Choroid plexus epithelial cell (primary cell): ENCODE measurements around the gene ZNF423.

Experiments
- DNase-seq: peaks from one replicate; pipeline ENCODE4 v3.0.0-alpha.2; 2010; ENCODE audit warnings: low read depth
- H3K4me3 ChIP-seq: 2 replicates; pipeline ENCODE4 v1.5.1; 2011; ENCODE audit warnings: low read depth, mild to moderate bottlenecking, control low read depth, low read length, moderate library complexity
- TF ChIP-seq, protein P1 (sequence below): conservative IDR thresholded peaks from 2 replicates; pipeline ENCODE4 v1.5.1; 2011; ENCODE audit warnings: low read depth, mild to moderate bottlenecking, control low read depth, inconsistent platforms, low read length, moderate library complexity

The ZNF423 gene

DNA sequence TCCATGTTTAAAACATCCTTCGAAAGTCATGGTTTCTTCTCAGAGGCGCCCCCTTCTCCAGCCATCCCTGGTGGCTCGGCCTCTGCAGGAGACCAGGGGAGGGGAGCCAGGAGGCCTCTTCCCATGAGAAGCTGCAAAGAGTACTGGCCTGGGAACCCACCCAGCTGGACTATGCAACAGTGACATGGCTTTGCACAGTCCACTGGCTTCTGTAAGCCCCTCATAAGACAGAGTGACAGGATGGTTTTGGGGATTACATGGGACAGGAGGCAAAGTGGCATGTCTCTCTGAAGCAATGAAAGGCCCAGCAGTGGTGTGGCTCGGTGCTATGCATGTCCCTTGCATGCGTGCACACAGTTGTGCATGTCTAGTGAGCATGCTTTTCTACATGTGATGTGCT lies 382.8 kb downstream of the ZNF423 start:
- TF ChIP-seq, protein P1, sequence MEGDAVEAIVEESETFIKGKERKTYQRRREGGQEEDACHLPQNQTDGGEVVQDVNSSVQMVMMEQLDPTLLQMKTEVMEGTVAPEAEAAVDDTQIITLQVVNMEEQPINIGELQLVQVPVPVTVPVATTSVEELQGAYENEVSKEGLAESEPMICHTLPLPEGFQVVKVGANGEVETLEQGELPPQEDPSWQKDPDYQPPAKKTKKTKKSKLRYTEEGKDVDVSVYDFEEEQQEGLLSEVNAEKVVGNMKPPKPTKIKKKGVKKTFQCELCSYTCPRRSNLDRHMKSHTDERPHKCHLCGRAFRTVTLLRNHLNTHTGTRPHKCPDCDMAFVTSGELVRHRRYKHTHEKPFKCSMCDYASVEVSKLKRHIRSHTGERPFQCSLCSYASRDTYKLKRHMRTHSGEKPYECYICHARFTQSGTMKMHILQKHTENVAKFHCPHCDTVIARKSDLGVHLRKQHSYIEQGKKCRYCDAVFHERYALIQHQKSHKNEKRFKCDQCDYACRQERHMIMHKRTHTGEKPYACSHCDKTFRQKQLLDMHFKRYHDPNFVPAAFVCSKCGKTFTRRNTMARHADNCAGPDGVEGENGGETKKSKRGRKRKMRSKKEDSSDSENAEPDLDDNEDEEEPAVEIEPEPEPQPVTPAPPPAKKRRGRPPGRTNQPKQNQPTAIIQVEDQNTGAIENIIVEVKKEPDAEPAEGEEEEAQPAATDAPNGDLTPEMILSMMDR: no peak
- no peak for DNase-seq

DNA sequence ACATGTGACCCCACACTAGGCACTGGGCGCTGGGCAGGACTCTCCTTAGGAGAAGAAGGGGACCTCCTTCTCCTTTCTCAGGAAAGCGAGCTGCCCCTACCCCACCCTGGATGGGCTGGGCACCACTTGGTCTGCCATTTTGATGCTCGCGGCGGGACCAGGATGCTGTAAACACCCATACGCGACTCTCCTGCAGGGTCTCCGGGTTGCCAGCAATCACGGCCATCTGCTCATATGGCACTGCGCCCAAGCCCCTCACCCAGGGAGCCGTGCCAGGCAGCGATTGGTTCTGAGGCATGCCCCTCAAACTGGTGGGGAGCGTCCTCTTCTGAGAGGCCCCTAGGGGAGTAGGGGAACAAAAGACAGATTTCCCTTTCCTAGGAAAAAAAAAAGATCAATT lies 383.3 kb downstream of the ZNF423 start:
- H3K4me3 ChIP-seq: no peak overlapping the region
- DNase-seq: no peak
- TF ChIP-seq, protein P1: no peak

More for the DNA sequence above, 382.8 kb downstream of the ZNF423 start:
- no peak overlapping the region for H3K4me3 ChIP-seq

DNA sequence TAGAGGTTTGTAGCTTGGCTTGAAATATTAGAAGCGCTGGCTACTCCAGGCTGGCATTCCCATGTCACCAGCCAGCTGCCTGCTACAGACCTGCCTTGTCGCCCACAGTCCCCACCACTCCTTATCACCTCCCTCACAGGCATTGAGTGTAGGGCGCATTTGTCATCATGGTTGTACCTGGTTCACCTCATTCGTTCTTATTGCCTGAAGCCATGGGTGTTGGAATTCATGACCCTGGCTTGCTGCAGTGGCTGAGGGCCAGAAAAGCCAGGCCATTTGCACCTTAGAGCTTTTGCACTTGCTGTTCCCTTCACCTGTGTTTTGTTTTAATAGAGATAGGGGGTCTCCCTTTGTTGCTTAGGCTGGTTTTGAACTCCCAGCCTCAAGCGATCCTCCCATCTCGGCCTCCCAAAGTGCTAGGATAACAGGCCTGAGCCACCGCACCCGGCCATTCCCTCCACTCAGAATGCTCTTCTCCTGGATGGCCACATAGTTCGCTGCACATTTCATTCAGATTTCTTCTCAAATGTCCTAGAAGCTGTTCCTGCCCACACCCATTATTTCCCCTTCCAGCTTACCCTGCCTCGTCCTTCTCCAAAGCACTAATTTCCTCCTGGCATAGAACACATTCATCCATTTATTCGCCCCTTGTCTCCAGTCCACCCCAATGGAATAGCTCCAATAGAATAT lies 384.7 kb downstream of the ZNF423 start:
- H3K4me3 ChIP-seq: no peak overlapping the region
- no peak for DNase-seq
- TF ChIP-seq, protein P1: no peak

DNA sequence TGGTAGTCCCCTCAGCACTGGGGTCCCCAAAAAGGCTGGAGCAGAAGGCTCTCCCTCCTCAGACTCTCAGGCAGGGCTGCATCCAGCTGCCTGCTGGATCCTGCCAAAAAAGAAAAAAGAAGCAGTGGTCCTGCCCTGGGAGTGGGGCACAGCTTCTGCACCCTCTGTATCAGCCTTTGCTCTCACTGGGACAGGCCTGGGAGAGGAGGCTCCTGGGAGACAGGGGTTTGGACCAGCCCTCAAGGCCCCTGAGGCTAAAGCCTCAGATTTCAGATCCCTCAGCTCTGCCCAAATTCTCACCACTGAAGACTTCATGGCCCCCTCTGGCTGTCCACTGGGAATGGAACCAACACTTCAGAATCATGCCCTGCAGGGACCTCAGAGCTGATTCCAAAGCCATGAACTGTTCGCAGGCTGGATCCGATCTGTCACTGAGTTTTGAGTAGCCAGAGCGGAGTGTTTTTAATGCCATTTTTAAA lies 385.4 kb downstream of the ZNF423 start:
- no peak for DNase-seq
- TF ChIP-seq, protein P1: no peak
- no peak overlapping the region for H3K4me3 ChIP-seq

DNA sequence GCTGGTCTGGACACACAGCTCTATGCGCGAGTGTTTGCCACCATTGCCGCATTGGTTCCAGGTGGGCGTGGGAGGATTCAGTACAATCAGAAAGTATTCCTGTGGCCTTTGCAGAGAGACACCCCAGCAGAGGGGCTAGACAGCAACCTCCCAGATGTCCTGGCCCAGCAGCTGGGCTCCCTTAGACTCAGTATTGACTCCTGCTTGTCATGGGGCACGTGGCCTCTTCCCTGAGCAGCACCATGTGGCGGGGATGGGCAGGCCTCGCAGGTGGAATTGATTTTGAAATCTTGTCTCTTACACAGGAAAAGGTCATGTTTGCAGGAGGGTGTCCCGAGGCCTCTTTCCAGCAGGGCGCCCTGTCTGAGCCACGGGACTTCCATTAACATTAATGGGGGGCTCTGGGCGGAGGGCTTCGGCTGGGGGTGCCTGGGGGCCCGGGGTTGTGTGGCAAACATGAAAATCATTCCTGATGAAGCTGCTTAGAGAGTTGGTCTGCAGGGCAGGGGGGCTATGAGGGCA lies 385.9 kb downstream of the ZNF423 start:
- DNase-seq: no peak
- H3K4me3 ChIP-seq: no peak overlapping the region
- TF ChIP-seq, protein P1: no peak

DNA sequence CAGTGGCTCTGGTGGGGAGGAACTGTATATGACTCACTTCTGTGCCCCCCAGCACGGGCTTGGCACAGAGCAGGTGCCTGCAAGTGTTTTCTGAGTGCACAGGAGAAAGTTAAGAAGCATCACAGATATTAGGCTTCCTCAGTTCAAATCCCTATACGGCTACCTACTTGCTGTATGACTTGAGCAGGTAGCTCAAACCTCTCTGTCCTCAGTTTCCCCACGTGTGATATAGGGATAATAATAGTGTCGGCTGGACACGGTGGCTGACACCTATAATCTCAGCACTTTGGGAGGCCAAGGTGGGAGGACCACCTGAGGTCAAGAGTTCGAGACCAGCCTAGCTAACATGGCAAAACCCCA lies 386.6 kb downstream of the ZNF423 start:
- no peak overlapping the region for H3K4me3 ChIP-seq
- no peak for DNase-seq
- TF ChIP-seq, protein P1: no peak

DNA sequence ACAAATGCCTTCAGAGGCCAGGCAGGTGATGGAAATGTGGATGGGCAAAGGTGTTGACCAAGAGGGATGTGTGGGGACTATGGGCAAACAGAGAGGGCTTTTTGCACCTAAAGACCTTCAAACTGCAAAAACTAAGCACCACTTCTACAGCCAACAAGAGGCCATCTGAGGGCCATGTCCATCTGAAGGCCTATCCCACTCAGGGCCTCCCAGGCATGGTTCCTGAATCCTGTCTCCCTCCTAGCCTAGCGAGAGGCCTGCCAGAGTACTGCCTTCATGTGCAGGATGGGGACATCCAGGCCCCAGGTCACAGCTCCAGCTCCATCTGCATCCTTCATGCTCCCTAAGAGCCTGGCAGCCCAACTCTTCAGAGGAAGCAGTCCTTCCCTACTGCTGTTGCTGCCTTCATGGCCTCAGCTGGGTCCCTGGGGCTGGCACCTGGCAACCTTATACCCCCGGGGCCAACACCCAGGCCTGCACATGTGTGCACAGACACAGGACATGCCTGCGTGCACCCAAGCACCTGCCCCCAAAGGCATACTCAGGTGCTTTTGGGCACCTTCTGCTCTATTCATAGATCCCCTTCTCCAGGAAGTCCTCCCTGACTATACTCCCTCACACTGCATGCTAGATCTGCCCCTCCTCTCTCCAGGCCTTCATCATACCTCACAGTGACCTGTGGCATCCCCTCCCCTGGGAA lies 387.2 kb downstream of the ZNF423 start:
- no peak overlapping the region for H3K4me3 ChIP-seq
- TF ChIP-seq, protein P1: no peak
- no peak for DNase-seq
